T-helper 1 cell treated with Interleukin-12 subunit alpha and Interleukin-12 subunit beta and Interleukin-4 antibody, amounts not matched to agents 30 ng/mL and 1 ng/mL, for 36 hours (primary cell): ENCODE measurements around the gene FKBP8. TPM values are rescaled to one million over a fixed set of nuclear protein-coding genes. Genes with fewer than 3 reads are reported as not detected.

ENCODE experiments used
- intact Hi-C: fragments of 100-400 bp; cut with micrococcal nuclease; formaldehyde crosslinking; loops from one replicate; pipeline ENCODE4 v1.15.1; 2024
- total RNA-seq: library from RNA; stranded (reverse); gene quantifications from 2 replicates; pipeline ENCODE4 v1.2.3, GENCODE V29; 2022

Gene FKBP8
- 192 and 199 TPM in 2 replicates for total RNA-seq

- intact Hi-C loops: no loop called here
Measured at GRCh38 chr19:18542941-18543813, at the start of gene FKBP8. FKBP8 (minus strand) TSS chr19:18543573; CDS start chr19:18541970, 1,603 bp downstream.

- intact Hi-C loops: loop anchor here (5.0 kb wide), 1 partner anchor 255 kb away; no protein-coding TSS in a partner anchor
Measured at GRCh38 chr19:18592732-18593131, 49.4 kb upstream of the FKBP8 start.

- intact Hi-C loops: loop anchor here (5.0 kb wide), 1 partner anchor 255 kb away; no protein-coding TSS in a partner anchor
Measured at GRCh38 chr19:18591735-18592385, 48.5 kb upstream of the FKBP8 start.

- intact Hi-C loops: loop anchor here (5.0 kb wide), 1 partner anchor 257 kb away; no protein-coding TSS in a partner anchor
Measured at GRCh38 chr19:18590273-18591272, 47.2 kb upstream of the FKBP8 start.

GRCh38 chr19:18589380-18590272 is 46.3 kb upstream of the FKBP8 start:
- intact Hi-C loops: loop anchor here (1.0 to 5.0 kb wide), 8 partner anchors 18 to 328 kb away; partner anchors contain the start of genes COPE, CRTC1, DDX49 and ELL

GRCh38 chr19:18588611-18589379 is 45.4 kb upstream of the FKBP8 start, which contains the start of gene REX1BD:
REX1BD (plus strand) TSS chr19:18588798; CDS start chr19:18588802, 4 bp downstream.
- intact Hi-C loops: loop anchor here (1.0 to 5.0 kb wide), 9 partner anchors 17 to 329 kb away; partner anchors contain the start of genes COPE, CRTC1, DDX49 and ELL

GRCh38 chr19:18587962-18588610 is 44.7 kb upstream of the FKBP8 start:
- intact Hi-C loops: loop anchor here (1.0 to 5.0 kb wide), 5 partner anchors 31 to 329 kb away; partner anchors contain the start of genes COPE, DDX49, KXD1 and UPF1

- intact Hi-C loops: loop anchor here (5.0 kb wide), 2 partner anchors 245 to 330 kb away; partner anchors contain the start of genes COPE, DDX49 and UPF1
Measured at GRCh38 chr19:18587561-18587960, 44.2 kb upstream of the FKBP8 start.

GRCh38 chr19:18586306-18586705 is 42.9 kb upstream of the FKBP8 start:
- intact Hi-C loops: loop anchor here (5.0 kb wide), 2 partner anchors 246 to 331 kb away; partner anchors contain the start of genes COPE, DDX49 and UPF1

- intact Hi-C loops: no loop called here
Measured at GRCh38 chr19:18580311-18580710, 36.9 kb upstream of the FKBP8 start.

GRCh38 chr19:18577365-18577914 is 34.1 kb upstream of the FKBP8 start:
- intact Hi-C loops: no loop called here

- intact Hi-C loops: no loop called here
Measured at GRCh38 chr19:18576383-18576782, 33.0 kb upstream of the FKBP8 start.

GRCh38 chr19:18574691-18575291 is 31.4 kb upstream of the FKBP8 start:
- intact Hi-C loops: loop anchor here (5.0 kb wide), 1 partner anchor 112 kb away; no protein-coding TSS in a partner anchor

- intact Hi-C loops: loop anchor here (1.0 to 5.0 kb wide), 10 partner anchors 14 to 621 kb away; partner anchors contain the start of genes BORCS8, COPE, CRTC1 and DDX49
Measured at GRCh38 chr19:18571564-18572344, 28.4 kb upstream of the FKBP8 start, which contains the start of gene UBA52. UBA52 (plus strand) TSS chr19:18571857; CDS start chr19:18573301, 1,444 bp downstream.

GRCh38 chr19:18568367-18568766 is 25.0 kb upstream of the FKBP8 start:
- intact Hi-C loops: no loop called here

GRCh38 chr19:18566953-18567352 is 23.6 kb upstream of the FKBP8 start:
- intact Hi-C loops: no loop called here
